HG03280 (cell line): ENCODE measurements around the gene SPAG7.

ENCODE experiments used
- ATAC-seq: cut with Tn5 transposase; IDR thresholded peaks from one replicate; pipeline ENCODE4 v1.9.1; 2021; ENCODE audit warnings: mild to moderate bottlenecking, moderate library complexity; ENCODE audit not compliant: unreplicated experiment

SPAG7 gene

GRCh38 chr17:4967539-4968485 is at the start of gene SPAG7:
Gene SPAG7 (minus strand): TSS chr17:4967817. CDS start chr17:4967804, 13 bp downstream.
- peak; percentile 66 for ATAC-seq

DNA sequence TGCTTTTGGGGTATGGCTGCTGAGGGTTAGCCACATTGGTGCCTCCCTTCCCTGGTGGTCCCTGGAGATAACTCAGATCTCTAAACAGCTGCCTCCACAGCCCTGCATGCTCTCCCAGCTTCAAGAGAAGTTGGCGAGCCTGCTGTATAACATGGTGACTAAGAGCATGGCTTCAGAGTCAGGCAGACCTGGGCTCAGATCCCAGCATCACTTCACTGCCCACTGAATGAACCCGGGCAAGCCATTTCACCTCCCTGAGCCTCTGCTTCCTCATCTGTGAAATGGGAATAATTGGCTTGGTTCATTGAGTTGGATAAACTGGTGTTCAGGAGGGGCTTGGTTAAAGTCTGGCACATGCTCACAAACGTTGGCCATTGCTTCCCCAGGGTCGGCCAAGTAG is 46.7 kb upstream of the SPAG7 start:
- ATAC-seq = no peak

DNA sequence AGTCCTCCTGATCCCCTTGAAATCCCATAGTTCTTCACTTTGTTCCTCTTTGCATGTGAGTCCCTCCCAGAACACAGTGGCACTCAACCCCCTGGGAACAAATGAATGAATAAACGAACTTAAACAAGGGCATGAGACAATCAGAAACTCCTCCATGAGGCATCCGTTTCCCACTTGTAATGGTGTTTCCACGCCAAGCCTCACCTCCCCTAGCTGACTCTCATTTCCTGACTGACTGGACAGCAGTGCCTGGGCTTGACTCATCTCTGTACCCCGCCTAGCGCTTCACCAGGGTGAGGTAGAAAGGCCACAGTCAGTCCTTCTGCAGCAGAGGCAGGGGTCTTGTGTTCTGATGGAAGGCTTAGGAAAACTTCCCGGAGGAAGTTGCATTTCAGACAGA is 44.3 kb upstream of the SPAG7 start:
- no peak for ATAC-seq

DNA sequence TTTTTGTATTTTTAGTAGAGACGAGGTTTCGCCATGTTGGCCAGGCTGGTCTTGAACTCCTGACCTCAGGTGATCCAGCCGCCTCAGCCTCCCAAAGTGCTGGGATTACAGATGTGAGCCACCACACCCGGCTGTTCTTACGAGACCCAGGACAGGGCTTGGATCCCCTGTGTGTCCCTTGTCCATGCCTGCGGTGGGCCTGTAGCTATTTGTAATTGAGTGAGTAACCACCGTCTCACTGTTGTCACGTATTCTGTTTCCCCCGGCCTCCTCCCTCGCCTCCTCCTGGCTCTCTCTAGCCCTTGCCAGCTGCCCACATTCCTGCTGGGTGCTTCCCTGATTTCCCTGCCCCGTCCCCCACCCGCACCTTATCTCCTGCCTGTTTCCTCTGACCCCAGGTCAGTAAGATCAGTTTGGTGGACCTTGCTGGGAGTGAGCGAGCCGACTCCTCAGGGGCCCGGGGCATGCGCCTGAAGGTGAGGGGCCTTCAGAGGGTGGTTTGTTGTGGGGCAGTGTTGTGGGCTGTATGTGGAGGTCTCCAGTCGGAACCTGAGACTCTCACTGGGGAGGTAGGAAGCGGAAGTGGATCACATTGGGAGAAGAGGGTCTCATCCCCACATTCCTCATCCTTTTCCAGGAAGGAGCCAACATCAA is 35.7 kb upstream of the SPAG7 start:
- no peak for ATAC-seq

GRCh38 chr17:5002121-5002788 is 34.6 kb upstream of the SPAG7 start:
- ATAC-seq = no peak

DNA sequence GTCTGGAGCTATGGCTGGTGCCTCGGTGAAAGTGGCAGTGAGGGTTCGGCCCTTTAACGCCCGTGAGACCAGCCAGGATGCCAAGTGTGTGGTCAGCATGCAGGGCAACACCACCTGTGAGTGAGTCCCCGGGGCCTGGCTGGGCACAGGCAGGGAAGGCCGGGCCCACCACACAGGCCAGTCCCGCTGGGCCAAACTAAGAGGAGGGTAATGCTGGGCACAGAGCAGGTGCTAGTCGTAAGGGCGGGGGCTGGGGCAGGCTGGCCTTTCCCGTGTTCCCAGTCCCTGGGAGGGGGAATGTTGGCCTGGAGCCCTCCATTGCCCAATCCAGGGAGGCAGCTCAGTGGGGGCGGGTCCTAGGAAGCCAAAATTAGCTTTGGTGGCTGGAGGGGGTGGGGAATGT is 32.6 kb upstream of the SPAG7 start:
- no peak for ATAC-seq

- ATAC-seq = no peak
Measured at GRCh38 chr17:4999430-5000093, 31.9 kb upstream of the SPAG7 start.

GRCh38 chr17:4998732-4999429 is 31.3 kb upstream of the SPAG7 start:
- no peak for ATAC-seq

- ATAC-seq = peak; percentile 0
Measured at GRCh38 chr17:4998027-4998731, 30.6 kb upstream of the SPAG7 start.

DNA sequence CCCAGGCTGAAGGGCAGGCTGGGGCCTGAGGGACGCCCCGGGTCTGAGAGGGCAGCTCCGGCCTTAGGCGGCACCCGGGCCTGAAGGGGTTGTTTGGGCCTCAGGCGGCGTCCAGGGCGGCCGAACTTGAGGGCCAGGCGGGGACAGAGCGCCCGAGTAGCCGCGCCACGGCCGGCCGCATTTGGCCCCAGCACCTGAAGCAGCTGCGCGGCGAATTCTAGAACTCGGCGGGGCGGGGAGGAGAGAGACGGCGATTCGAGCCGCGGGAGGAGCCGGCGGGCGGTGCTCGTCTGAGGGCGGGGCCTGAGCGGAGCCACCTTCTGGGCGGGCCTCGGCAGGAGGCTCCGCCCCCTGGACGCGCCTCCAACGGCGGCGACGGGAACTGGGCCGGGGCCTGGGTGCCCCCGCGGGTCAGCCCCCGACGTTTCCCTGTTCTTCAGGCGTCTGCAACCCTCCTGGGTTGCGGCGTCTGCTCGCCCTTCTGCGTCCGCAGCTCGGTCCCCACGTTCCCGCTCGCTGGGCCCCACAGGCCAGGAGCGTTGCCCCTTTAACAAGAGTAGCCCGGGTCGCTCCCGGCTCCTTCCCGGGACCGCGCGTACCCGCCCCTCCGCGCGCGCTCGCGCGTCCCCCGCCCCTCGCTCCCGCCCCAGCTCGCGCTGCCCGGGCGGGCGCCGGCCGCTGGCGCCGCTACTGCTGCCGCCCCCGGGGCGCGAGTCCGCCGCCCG is 29.8 kb upstream of the SPAG7 start, which contains the start of the genes INCA1 and KIF1C:
INCA1 (minus strand) TSS at position 221 of the 725 bp plus-strand sequence. CDS start 3,085 bp downstream, outside the sequence.
KIF1C (plus strand) TSS at position 649 of the 725 bp plus-strand sequence. CDS start 2,297 bp downstream, outside the sequence.
- peak; percentile 86 for ATAC-seq

DNA sequence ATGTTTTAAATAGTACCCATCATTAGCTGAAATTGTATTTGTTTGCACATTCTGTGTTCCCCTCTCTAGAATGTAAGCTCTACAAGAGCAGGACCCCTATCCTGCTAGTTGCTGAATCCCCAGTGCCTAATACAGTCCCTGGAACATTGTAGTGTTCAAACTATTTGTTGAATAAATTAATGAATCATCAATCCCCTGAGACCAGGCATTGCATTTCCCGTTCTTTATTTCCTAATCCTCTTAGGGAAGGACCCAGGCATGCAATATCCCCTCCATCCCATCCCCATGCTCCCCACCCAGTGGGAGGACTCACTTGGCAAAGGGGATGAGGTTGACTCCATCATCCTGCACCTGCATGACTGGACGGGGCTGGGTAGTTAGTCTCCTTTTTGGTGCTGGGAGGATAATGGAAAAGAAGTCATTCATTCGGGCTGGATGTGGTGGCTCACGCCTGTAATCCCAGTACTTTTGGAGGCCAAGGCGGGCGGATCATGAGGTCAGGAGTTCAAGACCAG is 26.5 kb upstream of the SPAG7 start:
- no peak for ATAC-seq

DNA sequence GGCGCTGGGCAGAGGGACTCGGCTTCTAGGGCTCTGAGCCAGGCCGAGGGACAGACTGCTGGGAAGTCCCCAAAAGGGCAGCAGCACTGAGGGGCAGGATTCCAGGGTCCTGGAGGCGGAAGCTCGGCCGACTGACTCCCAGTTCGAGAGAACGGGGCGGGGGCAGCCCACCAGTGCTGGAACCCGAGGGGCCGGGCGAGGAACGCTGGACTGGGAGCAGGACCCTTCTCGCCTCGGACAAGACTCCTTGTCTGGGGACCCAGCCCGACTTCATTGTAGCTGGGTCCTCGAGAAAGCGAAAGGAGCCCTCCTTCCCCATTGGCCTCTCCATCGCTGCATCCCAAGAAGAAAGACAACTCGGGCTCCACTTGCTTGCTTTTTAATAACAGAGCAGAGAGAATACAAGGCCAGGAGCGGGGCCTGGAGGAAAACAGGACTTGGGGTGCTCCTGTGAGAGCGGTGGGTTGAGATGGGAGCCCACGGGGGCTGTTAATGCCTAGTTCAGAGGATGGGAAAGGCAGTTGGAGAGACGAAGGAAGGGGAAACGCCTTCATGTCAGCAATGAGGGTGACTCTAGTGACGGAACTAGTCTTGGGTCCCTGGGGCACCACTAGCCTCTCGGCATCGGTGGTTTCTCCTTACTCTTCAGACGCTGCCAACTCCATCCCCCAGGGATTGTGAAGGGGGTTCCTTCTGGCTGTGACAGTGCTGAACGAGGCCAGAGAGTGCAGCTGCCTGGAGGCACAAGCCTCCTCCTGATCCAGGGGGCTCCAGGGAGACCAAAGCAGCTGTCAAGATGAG is 20.4 kb upstream of the SPAG7 start:
- ATAC-seq = no peak

GRCh38 chr17:4986951-4987766 is 19.5 kb upstream of the SPAG7 start, which contains the start of gene CAMTA2:
Gene CAMTA2 (minus strand): TSS chr17:4987675. CDS start chr17:4986222, 1,453 bp downstream.
- ATAC-seq = peak; percentile 67

DNA sequence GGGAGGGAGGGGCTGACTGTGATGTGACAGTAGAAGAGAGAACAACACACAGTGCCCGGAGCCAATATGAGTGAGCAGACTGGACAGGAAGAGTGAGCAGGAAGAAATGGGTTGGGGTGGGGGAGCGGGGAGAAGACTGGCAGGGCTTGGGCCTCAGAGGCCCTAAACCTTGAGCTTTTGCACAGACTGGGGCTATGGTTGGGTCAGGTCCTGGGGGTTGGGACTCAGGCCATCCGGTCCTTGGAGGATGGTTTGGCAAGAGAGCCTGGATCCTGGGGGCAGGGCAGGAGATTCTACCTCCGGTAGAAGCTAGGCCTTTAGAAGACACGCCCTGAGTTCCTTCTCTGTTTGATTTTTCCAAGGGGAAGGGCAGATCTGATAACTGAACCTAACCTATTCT is 18.8 kb upstream of the SPAG7 start:
- ATAC-seq = no peak

DNA sequence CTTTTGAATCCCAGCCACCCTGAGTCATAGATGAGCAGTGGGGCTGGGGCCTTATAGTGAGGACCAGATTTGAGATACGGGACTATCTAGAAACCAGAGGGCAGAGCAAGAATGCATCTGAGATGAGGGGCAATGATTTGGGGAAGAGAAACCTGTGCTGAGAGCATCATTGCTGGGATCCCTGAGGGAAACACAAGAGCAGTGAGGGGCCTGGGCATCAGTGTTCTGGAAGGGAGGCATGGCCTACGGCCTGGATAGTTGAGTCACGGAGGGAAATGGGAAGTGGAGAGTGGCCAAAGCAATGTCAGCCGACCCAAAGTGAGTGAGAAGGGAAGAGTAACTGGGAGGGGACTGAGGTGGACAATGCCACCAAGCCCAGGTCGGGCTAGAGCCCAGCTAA is 14.7 kb upstream of the SPAG7 start:
- no peak for ATAC-seq

DNA sequence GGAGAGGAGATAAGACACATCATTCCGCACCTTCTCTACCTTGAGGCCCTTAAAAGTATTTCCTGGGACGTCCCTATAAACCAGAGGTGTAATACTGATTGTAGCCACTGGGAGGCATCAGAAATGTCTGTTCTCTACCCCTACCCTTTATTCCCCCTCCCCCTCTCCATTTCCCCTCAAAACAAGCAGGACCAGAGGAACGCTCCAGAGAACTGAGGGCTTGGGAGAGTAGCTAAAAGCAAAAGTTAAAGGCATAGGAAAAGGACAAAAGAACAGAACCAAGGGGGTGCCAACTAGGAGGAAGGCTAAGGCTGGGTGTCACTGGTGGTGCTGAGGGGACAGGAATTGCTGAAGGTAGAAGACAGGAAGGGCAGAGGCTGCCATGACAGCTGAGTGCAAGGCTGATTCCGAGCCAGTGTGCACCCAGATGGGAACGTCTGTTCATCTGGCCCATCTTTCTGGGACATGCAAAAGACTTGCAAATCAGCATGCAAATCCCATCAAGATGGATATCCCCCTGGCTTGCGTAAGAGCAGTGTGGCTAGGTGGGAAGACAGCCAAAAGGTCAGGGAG is 13.1 kb upstream of the SPAG7 start:
- no peak for ATAC-seq

DNA sequence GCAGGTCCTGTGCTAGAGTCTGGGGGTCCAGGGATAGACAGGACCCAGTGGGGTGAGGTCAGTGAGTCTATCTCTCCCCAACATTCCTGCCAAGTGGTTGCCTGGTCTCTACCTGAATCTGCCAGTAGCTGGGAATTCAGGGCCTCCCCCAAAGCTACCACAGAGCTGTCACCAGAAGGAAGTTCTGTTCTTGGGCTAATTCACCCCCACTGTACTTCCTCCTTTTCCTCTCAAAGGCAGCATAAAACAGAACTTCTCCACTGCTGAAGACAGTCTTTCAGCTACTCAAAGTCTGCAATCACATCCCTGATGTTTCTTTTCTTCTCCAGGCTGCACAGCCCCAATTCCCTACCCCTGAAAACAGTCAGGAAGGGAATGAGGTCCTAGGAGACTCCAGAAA is 11.1 kb upstream of the SPAG7 start:
- ATAC-seq = no peak
